ENCODE data around the gene PBX1.

PBX1 gene

DNA sequence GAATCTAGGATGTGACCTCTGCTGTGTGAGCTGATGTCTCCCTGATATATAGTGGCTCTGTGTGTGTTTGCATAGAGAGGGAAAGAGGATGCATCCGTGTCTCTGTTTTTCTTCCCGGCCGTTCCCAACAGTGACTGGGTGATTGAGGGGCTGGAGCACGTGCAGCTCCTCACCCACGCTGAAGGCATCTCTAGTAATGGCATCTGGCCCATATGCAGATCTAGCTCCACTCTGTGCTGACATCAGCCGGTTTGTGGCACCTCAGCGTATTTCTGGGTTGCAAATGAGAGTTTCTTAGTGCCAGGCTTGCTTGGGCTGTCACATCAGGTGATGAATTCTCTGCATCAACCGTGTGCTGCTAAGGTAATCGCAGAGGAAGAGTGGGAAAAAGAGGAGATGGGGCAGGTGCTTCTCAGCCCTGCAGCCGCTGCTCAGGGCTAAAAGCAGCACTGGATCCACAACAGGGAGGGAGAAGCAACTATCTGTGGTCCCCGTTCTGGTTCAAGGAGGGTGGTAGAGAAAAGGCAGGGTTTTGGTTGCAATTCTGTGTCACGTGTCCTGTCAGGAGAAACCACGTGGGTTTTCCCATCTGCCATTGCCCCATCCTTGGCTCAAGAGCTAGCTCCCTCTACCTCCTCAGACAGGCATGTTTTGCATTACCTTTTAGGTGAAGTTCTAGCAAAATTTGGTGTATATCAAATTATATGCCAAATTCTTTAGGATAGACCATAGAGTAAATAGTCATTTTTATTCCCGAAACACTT is 282.9 kb downstream of the PBX1 start:
- no peak for DNase-seq

DNA sequence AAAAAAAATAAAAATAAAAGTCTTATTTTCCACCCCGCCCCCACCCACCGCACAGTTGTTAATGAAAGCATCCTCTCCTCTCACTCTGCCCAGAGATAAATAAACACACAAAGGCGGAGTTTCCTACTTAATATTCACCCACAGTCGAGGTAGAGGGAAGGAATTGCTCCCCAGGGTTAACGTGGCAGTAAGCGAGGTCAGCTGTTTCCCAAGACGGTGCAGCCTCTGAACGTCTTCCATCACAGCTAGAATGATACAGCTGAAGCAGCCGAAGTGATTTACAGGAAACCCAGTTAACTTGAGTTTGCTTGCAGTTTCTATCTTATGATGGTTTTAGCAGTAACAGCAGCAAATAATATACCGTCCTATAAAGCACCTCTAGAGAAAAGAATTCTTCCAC is 283.9 kb downstream of the PBX1 start:
- no peak for DNase-seq

DNA sequence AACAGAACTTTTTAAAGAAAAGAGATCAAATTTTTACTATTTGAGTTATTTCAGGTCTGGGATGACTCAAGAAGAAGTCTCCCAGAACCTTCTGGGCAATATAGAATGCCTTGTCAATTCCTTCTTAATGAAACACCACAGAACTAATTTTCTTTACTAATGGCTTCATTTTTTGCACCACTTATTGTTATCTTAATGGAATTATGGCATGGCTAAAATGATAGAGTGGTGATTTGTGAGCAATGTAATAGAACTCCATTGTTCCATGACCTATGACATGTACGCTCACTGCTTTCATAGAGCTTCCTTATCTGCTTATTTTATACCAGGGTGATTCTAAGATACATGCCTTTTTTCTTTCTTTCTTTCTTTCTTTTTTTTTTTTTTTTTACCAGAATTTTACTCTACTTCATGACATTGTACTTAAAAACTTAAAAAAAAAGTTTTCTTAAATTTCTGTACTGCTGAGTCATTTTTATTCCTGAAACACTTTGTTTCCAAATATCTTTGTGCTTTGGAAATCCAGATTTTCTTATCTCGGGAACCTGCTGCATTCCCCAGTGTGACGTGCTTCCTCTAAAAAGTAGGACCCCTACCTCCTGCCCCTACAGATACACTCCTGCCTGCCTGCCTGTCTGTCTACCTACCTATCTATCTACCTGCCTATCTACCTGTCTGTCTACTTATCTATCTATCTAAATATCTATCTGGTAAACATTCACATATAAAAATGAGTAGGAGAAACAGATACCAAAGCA is 284.9 kb downstream of the PBX1 start:
- no peak for DNase-seq

DNA sequence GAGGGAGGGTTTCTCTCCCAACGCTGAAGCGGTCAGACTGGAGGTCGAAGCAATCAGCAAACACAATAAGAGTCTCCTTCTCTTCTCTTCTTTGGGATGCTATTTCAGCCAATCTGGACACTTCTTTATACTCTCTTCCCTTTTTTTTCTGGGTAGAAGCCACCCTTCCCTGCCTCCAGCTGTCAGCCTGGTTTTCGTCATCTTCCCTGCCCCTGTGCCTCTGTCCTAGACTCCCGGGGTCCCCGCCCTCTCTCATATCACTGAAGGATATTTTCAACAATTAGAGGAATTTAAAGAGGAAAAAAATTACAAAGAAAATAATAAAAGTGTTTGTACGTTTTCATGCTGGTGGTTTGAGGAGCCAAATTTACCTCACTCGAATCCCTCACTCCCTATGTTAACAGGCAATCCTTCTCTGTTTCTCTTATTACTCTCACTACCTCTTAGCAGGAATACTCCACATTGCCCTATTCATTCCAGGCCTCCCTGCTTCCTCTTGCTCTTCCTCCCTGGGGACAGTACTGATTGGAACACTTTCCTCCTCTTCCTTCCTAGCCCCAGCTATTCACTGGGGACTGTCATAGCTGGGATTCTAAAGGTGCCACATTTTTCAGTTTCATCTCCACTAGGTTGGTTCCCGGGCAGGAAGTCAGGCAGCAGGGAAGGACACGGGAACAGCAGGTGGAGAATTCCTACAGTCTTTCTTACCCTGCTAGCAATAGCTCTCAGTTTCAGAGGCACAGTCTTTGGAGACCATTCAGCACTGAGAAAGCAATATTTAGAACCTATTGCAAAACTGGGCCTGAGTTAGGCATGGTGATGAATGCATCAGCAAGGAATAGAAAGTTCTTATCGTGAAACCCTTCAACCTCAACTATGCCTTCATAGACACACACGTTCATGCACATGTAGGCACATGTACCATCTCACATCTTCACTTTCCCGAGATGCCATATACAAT is 288.0 kb downstream of the PBX1 start:
- no peak for DNase-seq

DNA sequence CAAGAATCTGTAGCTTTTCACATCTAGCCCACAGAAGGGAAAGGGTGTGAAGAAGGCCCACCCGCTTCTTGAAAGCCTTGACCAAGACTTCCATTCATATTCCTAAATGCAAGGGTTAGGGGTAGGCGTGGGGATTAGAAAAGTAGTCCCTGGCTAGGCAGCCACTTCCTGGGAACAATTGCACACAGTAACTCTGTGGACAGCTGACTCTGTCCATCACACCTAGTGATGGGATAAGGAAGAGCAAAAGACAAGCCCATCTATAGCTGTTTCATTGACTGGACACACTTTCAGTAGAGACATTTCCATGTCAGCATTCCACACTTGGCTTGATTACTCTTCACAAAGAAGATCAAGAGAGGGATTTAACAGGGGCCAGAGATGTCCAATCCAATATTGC is 294.2 kb downstream of the PBX1 start:
- DNase-seq: no peak

DNA sequence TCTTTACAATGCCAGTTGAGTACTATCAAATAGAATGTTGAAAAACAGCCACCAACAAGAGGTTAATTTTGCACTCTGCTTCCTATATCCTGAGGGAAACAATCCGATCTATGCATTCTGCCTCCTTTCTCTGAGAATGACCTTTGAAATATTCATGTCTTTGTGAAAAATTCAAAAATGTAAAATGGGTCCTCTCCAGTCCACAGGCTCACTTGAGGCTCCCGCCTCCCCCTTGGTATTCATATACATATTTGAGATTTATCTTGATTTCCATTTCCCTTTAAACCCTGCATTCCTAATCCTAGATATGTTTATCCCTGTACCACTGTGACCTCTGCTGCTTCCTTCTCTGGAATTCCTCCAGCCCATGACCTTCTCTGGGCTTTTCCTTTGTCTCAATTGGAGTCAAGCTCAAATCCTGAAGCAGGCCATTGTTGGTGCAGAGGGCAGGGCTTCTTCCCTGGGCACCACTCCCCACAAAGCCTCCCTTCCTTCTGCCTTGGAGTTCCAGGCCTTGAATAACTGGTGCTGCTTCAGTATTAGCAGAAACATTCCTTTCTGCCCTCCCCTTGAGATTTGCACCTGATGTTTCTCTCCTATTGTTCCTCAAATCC is 296.8 kb downstream of the PBX1 start:
- no peak for DNase-seq

DNA sequence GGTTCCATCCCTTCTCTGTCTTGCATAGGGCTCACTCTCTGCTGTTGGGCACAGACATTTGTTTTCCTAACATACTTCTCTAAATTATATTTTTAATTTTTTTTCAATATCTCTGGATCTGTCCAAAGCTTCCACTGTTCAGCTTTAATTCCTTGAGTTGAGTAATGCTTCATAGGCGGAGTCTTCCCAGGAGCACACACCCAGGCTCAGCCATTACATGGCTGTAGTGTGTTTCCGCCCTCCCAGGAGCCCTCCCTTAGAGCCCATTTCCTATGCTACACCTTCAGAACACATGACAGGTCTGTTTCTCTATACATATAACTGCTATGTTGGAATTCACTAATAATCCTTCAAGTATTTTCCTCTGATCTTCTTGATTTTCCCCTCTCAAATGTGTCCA is 297.4 kb downstream of the PBX1 start:
- DNase-seq: no peak

DNA sequence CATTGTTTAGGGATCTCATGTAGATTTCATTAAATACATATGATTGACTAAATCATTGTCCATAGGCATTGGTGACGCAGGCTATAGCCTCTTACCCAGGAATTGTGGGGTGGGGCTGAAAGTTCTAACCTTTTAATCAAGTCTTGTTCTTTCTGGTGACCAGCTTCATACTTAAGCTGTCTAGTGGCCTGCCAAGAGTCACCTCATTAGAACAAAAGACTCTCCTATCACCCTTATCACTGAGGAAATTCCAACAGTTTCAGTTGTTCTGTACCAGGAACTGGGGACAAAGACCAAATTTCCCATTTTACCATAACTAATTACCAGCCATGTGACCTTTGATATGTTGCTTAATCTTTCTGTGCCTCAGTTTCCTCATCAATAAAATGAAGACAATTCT is 298.5 kb downstream of the PBX1 start:
- no peak for DNase-seq

DNA sequence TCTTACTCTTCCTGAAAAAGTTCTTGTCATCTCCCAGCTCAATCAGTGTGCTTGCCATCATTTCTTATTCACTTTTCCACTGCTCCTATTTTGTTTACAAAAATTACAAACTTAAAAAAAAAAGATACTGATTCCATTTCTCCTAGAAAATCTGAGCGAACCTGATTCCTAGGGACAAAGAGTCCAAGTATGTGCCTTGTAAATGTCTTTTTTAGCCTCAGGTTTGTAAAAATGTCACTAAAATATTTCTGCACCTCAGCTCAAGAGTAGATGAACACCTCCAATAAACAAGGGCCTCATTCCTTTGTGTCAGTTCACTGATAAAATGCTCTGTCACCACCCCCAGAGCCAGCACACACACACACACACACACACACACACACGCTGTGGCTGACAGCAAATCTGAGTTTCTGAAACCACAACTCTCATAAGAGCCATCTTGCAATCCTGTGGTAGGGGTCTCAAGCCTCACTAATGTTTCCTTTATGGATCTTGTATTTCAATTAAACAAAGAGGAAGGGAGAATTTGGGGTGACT is 299.2 kb downstream of the PBX1 start:
- DNase-seq: no peak

DNA sequence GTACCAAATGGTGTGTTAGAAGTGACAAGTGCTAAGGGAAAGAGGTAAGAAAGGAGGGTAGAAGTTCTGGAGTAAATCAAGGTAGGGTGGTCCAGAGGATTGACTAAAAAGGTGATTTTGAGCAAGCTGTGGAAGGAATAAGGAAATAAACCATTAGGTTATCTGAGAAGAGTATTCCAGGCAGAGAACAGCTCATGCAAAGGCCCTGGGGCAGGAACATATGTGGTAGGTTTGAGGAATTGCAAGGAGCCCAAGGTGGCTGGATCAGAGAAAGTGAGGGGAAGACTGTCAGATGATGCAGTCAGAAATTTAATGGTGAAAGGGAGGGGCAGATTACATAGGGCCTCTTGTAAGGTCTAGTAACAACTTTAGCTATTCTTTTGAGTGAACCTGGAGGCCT is 302.6 kb downstream of the PBX1 start:
- DNase-seq: no peak

DNA sequence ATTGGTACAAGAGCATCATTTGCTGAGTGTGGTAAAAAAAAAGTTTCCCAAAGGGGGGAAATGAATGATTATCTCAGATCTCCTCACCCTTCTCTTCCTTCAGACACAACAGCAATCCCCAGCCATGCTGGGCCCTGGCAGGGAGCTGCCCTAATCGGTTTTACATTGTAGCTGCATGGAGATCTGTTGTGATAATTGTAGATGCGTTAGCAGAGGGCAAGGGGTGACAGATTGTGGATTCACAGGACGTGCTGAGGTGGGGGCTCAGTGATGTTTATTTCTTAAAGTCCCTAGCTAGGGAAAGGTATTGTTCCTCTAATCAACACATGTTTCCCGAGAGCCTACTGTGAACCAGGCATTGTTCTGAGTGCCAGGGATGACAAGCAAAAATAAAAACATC is 304.1 kb downstream of the PBX1 start:
- DNase-seq: no peak

DNA sequence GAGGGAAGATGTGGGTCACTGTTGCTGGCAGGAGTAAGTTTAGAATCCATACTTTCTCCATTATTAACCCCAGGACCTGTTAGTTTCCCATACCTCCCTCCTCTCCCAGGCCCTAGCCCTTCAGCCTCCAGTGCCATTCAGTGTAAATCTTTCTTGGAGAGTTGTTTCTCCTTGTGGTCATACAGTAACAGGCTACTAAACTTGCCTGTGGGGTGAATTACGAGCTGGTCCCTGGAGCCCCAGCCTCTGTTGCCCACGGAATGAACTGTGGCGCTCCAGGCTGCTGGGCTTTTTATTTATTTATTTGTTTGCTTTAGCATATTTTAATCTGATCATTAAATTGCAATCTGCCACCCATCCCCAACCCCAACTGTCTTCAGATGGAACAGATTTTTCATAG is 305.2 kb downstream of the PBX1 start:
- DNase-seq: no peak

DNA sequence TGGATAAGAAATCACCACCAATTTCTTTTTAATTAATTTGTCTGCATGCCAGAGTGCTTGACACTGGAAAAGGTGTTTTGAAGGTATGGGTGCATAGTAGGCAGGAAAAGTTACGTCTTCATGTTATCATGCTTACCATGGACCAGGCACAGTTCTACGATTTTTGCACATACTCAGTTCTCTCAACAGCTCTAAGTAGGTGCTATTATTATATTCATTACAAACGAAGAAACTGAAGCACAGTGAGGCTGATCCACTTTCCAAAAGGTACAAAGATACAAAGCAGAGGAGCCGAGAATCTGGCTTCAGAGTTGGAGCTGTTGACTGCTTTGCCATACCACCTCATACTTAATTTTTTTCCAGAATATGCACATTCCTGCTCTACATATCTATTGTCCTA is 306.4 kb downstream of the PBX1 start:
- no peak for DNase-seq

DNA sequence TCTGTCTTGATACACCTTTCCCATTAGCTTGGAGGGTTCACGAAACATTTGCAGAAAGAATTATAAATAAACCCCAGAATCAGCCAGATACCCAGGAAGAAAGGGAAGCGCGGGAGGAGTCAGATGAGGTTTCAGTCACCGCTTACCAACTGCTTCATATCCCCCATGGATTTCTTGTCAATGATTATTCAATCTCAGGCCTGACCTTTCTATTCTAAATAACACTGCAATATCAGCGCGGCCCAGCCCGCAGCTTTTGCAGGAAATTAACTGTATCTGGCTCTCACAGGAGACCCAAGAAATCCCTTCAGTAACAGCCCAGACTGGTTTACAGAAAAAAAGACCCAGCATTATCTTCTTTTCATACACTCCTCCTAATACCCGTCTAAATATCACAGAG is 308.6 kb downstream of the PBX1 start:
- no peak for DNase-seq

DNA sequence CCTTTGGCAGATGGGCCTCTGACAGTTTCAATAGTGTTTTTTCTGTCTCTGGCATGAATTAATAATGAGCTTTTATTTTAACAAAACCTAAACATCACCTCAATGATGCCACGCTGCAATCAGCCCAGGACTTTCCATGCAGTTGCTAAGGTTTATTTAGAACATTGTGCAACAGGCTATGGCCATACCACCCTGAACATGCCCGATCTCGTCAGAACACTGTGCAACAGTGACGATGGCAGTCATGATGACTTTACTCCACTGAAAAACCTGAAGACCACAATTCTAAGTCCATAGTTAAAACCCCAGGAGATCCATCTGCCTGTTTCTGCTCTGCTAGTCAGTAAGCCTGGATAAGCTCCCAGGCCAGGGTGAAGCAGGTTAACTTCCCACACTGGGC is 310.0 kb downstream of the PBX1 start:
- DNase-seq: no peak

DNA sequence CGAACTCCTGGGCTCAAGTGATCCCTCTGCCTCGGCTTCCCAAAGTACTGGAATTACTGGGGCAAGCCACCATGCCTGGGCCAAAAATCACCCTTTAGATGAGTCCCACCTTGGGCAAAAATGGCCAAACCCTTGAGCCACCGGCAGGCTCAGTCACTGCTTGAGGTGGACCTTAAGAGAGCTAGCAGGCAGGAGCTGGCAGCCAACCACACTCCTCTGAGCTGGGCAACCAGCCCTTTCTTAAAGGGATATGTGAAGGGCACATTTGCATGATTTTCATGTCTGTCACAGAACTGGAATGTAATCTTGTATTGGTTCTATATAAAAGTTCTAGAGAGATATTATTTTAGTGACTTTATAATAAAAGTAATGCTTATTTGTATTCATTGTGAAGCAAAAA is 316.5 kb downstream of the PBX1 start:
- no peak for DNase-seq

DNA sequence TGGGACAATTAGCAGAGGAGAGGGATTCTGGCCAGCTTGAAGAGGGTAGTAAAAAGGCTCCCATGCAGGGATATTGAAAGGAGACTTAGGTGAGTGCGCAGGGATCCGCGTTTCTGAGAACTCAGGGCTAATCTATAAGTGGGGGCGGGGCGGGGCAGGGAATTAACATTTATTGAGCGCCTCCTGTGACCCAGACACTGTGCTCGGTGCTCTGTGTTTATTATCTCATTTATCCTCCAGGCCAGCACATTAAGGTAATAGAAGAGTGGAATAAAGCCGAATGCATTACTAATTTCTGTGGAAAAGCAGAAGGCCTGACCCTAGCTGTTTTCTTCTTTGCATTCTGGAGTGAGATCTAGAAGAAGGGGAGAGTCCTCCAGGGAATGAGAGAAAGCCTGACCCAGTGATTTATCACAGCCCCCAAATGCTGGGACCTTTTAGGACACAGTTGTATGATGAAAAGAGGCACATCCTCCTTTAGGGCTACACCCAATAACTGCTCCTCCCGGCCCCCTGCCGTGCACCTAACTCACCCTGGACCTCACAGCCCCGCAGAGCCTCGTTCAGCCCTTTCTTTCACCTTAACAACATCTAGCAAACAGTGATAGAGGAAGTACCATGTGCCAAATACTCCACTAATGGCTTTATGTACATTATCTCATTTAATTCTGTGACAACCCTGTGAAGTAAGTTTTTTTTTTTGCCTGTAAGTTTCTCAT is 317.6 kb downstream of the PBX1 start:
- no peak for DNase-seq

DNA sequence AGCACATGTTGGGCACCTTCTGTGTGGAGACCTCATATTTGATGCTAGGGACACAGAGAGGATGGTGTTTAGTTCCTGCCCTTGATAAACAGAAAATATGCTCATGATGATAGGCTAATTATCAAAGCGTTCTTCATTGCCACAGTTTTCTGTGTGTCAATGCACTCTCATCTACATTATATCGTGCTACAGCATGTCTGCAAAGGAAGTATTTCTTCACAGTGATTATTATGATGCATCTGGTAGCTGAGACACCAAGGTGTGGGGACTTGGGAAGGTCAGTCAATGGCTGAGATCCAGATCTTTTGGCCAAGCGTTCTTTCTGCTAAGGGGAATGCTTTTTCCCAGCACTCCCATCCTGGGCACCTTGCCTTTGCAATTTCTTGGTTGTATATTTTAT is 321.2 kb downstream of the PBX1 start:
- no peak for DNase-seq

DNA sequence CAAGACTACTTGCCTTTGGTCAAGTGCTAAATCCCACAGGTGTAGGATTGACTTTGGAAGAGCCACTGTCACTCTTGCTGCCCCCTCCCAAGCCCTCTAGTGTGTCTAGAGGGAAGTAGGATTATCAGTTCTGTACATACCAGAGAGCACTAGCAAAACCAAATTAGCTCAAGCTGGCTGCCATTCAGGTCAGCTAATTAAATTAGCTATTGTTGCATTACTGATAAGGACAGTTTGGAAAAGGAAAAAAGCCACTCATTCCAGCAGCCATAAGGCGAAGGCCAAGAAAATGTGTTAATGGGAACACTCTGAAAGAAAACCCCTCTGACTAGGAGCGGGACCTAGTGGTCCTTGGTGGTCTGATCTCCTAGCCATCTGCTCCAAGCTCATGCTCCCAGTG is 321.7 kb downstream of the PBX1 start:
- DNase-seq: no peak

DNA sequence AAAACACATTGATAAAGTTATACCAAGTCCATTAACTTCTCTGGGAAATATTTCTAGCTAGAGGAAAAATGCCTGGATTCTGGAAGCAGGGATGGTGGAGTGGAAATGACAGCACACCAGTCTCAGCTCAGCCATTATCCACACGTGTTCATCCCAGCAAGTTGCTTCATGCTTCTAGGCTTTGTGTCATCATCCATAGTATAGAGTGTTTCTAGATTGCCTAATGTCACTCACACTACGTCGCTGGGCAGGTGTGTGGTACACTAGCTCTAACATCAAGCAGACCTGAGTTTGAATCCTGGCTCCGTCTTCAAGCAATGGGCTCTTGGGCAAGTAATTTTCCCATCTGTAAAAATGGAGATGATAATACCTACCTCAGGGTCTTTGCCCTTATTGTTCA is 326.3 kb downstream of the PBX1 start:
- DNase-seq: no peak

DNA sequence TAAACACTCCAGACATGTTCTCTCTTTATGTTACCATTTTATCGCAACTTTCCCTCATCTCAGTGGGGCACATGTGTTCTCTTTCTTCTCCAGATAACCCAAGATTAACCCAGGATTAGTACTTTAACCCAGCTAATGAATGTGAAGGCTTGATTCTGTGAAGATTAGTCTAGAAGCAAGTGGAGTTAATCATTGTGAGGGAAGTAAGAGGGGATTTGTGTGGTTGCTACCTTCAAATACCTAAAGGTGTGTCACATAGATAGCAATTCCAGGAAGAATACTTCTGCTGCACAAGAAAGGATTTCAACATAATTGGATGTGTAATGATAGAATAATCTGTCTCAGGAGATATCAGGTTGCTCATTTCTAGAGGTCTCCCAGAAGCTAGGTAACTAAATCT is 327.1 kb downstream of the PBX1 start:
- no peak for DNase-seq

DNA sequence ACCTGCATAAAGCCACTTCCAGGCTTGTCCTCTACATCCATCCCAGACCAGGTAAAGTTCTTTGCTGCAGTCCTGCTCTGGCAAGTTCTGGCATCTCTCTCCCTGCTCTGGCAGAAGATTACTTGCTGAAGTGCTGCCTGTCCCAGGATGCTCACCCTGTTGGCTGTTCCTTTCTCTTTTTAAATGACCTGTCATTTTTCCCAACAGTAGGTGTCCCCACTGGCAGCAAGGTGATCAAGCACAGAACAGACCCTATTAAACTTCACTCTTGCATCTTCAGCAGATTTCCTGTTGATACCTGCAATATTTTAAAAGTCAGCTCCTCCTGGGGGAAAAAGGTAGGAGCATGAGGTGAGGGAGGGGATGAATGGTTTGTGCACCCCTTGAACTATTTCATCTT is 332.6 kb downstream of the PBX1 start:
- no peak for DNase-seq
